Ovary (tissue), 3 donors: Measurements from ENCODE around the gene SHOX.

ENCODE experiments used
- POLR2A ChIP-seq: fragments of 450-650 bp; IDR thresholded peaks from one replicate; pipeline ENCODE4 v1.6.1; 2017; ENCODE audit warnings: antibody characterized with exemption, mild to moderate bottlenecking, moderate library complexity
- TF ChIP-seq, protein P1 (sequence below), 3 donors: fragments of 450-650 bp in 2 of 3; fragments of 200-600 bp in 1 of 3; IDR thresholded peaks; one replicate each; pipeline versions ENCODE4 v1.5.1 to v1.8.0; 2016 to 2022; ENCODE audit warnings: antibody characterized with exemption in 3 of 3, mild to moderate bottlenecking in 1 of 3
- donor health status: DM: no; HTN: no; CAD: no.

DNA sequence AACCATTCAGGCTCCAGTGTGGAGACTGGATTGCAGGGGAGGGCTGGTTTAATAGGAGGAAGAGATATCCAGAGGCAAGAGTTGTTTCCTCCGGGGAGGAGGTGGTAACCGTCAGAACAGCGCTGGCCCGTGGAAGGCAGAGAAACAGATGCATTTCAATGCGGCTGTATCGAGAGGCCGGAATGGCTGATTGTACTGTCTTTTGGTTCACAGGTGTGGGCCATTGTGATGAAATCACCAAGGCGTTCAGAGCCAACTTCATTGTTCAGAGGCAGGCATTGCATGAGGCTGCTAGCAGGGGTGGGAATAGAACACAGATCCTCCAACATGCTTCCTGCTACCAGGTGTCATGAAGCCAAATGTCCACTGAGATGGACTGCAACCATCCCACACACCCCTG lies 53.0 kb downstream of the SHOX start:
- TF ChIP-seq, protein P1, sequence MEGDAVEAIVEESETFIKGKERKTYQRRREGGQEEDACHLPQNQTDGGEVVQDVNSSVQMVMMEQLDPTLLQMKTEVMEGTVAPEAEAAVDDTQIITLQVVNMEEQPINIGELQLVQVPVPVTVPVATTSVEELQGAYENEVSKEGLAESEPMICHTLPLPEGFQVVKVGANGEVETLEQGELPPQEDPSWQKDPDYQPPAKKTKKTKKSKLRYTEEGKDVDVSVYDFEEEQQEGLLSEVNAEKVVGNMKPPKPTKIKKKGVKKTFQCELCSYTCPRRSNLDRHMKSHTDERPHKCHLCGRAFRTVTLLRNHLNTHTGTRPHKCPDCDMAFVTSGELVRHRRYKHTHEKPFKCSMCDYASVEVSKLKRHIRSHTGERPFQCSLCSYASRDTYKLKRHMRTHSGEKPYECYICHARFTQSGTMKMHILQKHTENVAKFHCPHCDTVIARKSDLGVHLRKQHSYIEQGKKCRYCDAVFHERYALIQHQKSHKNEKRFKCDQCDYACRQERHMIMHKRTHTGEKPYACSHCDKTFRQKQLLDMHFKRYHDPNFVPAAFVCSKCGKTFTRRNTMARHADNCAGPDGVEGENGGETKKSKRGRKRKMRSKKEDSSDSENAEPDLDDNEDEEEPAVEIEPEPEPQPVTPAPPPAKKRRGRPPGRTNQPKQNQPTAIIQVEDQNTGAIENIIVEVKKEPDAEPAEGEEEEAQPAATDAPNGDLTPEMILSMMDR (IDR thresholded peaks at IDR 0.05) = no peak
- no peak for TF ChIP-seq POLR2A
